Subcutaneous abdominal adipose tissue (tissue), 5 donors: ENCODE data around the gene NOP10.

Source experiments
- H3K27ac ChIP-seq: one replicate; pipeline ENCODE4 v1.7.0; 2013; ENCODE audit warnings: low read depth, mild to moderate bottlenecking, inconsistent platforms, low read length, moderate library complexity
- H3K27me3 ChIP-seq, 5 donors: one replicate each; pipeline ENCODE4 v1.7.0; 2013; ENCODE audit warnings: low read length in 5 of 5, inconsistent platforms in 1 of 5; ENCODE audit not compliant: control insufficient read depth in 5 of 5, insufficient read depth in 4 of 5
- H3K36me3 ChIP-seq, 5 donors: one replicate each; pipeline ENCODE4 v1.7.0; 2013; ENCODE audit warnings: low read length in 5 of 5; ENCODE audit not compliant: control insufficient read depth in 5 of 5, insufficient read depth in 5 of 5
- H3K4me1 ChIP-seq, 5 donors: one replicate each; pipeline ENCODE4 v1.7.0; 2013; ENCODE audit warnings: low read length in 5 of 5, mild to moderate bottlenecking in 3 of 5, moderate library complexity in 1 of 5; ENCODE audit not compliant: control insufficient read depth in 5 of 5, insufficient read depth in 5 of 5
- H3K4me3 ChIP-seq, 5 donors: one replicate each; pipeline ENCODE4 v1.7.0; 2013; ENCODE audit warnings: low read length in 5 of 5, low read depth in 1 of 5
- H3K9ac ChIP-seq, 5 donors: one replicate each; pipeline ENCODE4 v1.7.0; 2013; ENCODE audit warnings: low read length in 5 of 5, mild to moderate bottlenecking in 4 of 5, moderate library complexity in 3 of 5
- H3K9me3 ChIP-seq, 5 donors: one replicate each; pipeline ENCODE4 v1.7.0; 2013; ENCODE audit warnings: low read length in 5 of 5; ENCODE audit not compliant: control insufficient read depth in 5 of 5
- donor health status: healthy.
- donor health status: healthy.
- donor health status: healthy.
- donor health status: healthy.
- donor health status: healthy.

The NOP10 gene

GRCh38 chr15:34334672-34335071 lies 8.3 kb downstream of the NOP10 start:
- H3K9ac ChIP-seq, result peak overlapping the region in 3 of 5 donors; percentile 46 to 64 (median 56)
- H3K36me3 ChIP-seq, result no peaks in the 10 kb centered on the region
- H3K4me3 ChIP-seq, result peak overlapping the region in 4 of 5 donors; percentile 3 to 40 (median 24)
- H3K27ac ChIP-seq, result peak overlapping the region; percentile 50
- H3K4me1 ChIP-seq, result peaks cover 2 to 42% (median 27%) of the 10 kb centered on the region in 5 donors
- no peaks in the 10 kb centered on the region for H3K27me3 ChIP-seq
- H3K9me3 ChIP-seq, result no peaks in the 10 kb centered on the region

DNA sequence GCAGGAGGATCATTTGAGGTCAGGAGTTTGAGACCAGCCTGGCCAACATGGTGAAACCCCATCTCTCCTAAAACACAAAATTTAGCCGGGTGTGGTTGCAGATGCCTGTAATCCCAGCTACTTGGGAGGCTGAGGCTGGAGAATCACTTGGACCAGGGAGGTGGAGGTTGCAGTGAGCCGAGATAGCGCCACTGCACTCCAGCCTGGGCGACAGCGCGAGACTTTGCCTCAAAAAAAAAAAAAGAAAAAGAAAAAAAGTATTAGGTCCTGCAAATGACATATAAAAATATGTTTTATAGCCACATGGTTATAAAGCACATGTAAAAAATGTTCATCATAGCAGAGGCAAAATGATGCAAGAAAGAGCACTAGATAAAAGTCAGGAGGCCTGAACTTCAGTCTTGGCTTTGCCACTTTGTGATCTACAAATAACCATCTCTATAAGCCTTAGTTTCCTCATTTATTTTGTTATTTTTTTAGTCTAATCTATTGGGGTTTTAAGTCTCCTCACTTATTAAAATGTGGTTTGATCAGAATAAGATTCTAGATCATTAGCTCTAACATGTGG lies 10.3 kb downstream of the NOP10 start:
- Histone ChIP-seq H3K36me3 (no peaks in the 10 kb centered on the region), H3K27me3 (no peaks in the 10 kb centered on the region), H3K9me3 (no peaks in the 10 kb centered on the region), H3K27ac (no peak overlapping the region), H3K4me3 (no peak overlapping the region), H3K9ac (no peak overlapping the region), H3K4me1 (peaks cover 2 to 37% (median 21%) of the 10 kb centered on the region in 5 donors)

DNA sequence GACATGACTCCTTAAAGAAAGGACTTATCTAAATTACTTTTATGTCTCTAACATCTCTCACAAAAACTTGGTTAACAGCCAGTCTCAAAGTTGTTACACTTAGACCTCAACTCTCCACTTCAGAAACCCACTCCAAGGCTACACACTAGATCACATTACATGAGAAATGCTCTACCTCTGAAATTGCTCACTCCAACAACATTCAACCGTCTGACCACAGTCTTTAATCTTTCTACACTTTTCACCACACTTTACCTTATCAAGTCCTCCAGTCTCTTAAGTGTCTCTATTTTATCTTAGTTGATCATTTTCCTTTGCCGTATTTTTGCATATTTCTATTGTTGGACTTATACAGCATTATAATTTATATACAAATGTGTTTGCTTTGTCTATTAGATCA lies 11.1 kb downstream of the NOP10 start:
- H3K36me3 ChIP-seq, result no peaks in the 10 kb centered on the region
- no peaks in the 10 kb centered on the region for H3K9me3 ChIP-seq
- no peaks in the 10 kb centered on the region for H3K27me3 ChIP-seq
- no peak overlapping the region for H3K9ac ChIP-seq
- peaks cover under 1 to 32% (median 14%) of the 10 kb centered on the region in 5 donors for H3K4me1 ChIP-seq
- no peak overlapping the region for H3K4me3 ChIP-seq
- no peak overlapping the region for H3K27ac ChIP-seq

- no peak overlapping the region for H3K9ac ChIP-seq
- no peaks in the 10 kb centered on the region for H3K9me3 ChIP-seq
- H3K36me3 ChIP-seq, result no peaks in the 10 kb centered on the region
- no peak overlapping the region for H3K4me3 ChIP-seq
- H3K27me3 ChIP-seq, result no peaks in the 10 kb centered on the region
- no peak overlapping the region for H3K27ac ChIP-seq
- H3K4me1 ChIP-seq, result peaks cover 0 to 17% (median 0%) of the 10 kb centered on the region in 5 donors
Observed at GRCh38 chr15:34330279-34330678, 12.7 kb downstream of the NOP10 start.

GRCh38 chr15:34329006-34329405 lies 13.9 kb downstream of the NOP10 start:
- no peaks in the 10 kb centered on the region for H3K36me3 ChIP-seq
- H3K9me3 ChIP-seq, result no peaks in the 10 kb centered on the region
- no peak overlapping the region for H3K9ac ChIP-seq
- H3K4me3 ChIP-seq, result no peak overlapping the region
- no peaks in the 10 kb centered on the region for H3K27me3 ChIP-seq
- peaks cover 0 to 6% (median 0%) of the 10 kb centered on the region in 5 donors for H3K4me1 ChIP-seq
- H3K27ac ChIP-seq, result no peak overlapping the region

DNA sequence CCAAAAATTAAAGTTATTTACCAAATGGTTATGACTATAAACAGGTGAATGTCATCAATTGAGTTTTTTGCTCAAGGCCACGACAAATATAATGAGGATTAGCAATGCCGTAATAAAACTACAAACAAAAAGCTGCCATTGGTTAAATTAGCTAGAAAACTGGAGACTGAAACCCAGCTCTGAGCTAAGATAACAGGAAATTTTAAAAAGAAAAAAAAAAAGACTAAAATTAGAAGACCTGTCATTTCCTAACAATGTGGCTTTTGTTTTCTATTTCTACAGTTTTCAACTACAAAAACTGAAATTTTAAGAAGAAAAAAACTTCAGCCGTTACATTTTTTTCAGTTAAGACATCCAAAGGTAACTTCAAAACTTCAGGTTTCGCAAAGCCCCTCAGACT lies 15.0 kb downstream of the NOP10 start:
- Histone ChIP-seq H3K27ac (no peak overlapping the region), H3K9me3 (peaks cover 0 to 3% (median 0%) of the 10 kb centered on the region in 5 donors), H3K9ac (no peak overlapping the region), H3K36me3 (no peaks in the 10 kb centered on the region), H3K4me1 (no peaks in the 10 kb centered on the region), H3K27me3 (no peaks in the 10 kb centered on the region), H3K4me3 (no peak overlapping the region)

GRCh38 chr15:34325368-34325767 lies 17.6 kb downstream of the NOP10 start:
- H3K9ac ChIP-seq, result no peak overlapping the region
- H3K4me1 ChIP-seq, result no peaks in the 10 kb centered on the region
- no peak overlapping the region for H3K27ac ChIP-seq
- peaks cover 0 to 3% (median 0%) of the 10 kb centered on the region in 5 donors for H3K9me3 ChIP-seq
- H3K4me3 ChIP-seq, result no peak overlapping the region
- H3K27me3 ChIP-seq, result no peaks in the 10 kb centered on the region
- H3K36me3 ChIP-seq, result no peaks in the 10 kb centered on the region

GRCh38 chr15:34324933-34325332 lies 18.0 kb downstream of the NOP10 start:
- Histone ChIP-seq H3K9me3 (peaks cover 0 to 3% (median 0%) of the 10 kb centered on the region in 5 donors), H3K9ac (no peak overlapping the region), H3K27me3 (no peaks in the 10 kb centered on the region), H3K4me3 (no peak overlapping the region), H3K36me3 (no peaks in the 10 kb centered on the region), H3K27ac (no peak overlapping the region), H3K4me1 (no peaks in the 10 kb centered on the region)

- no peak overlapping the region for H3K4me3 ChIP-seq
- no peak overlapping the region for H3K27ac ChIP-seq
- H3K9ac ChIP-seq, result no peak overlapping the region
- no peaks in the 10 kb centered on the region for H3K36me3 ChIP-seq
- peaks cover 0 to 12% (median 6%) of the 10 kb centered on the region in 5 donors for H3K4me1 ChIP-seq
- H3K27me3 ChIP-seq, result no peaks in the 10 kb centered on the region
- peaks cover 0 to 3% (median 0%) of the 10 kb centered on the region in 5 donors for H3K9me3 ChIP-seq
Observed at GRCh38 chr15:34323217-34323616, 19.7 kb downstream of the NOP10 start.

GRCh38 chr15:34318277-34319079 lies 24.5 kb downstream of the NOP10 start:
- Histone ChIP-seq H3K9me3 (peaks cover 0 to 3% (median 0%) of the 10 kb centered on the region in 5 donors), H3K27ac (peak overlapping the region; percentile 11), H3K27me3 (no peaks in the 10 kb centered on the region), H3K4me3 (peak overlapping the region; percentile 65 to 89 (median 70)), H3K36me3 (peaks cover 0 to 6% (median 0%) of the 10 kb centered on the region in 5 donors), H3K4me1 (peaks cover 0 to 21% (median 10%) of the 10 kb centered on the region in 5 donors), H3K9ac (peak overlapping the region; percentile 19 to 90 (median 80))
